HCT116 (cell line): ENCODE results near the gene GPR39. TPM values are rescaled to one million over a fixed set of nuclear protein-coding genes. Genes with fewer than 3 reads are reported as not detected.

Experiments
- ATAC-seq: fragments of 200-7000 bp; cut with Tn5 transposase; 2 replicates; pipeline ENCODE4 v1.9.1; 2020; ENCODE audit warnings: mild to moderate bottlenecking, moderate library complexity
- BruUV-seq: library from RNA; stranded (reverse); fragments of 400-500 nt; replicated peaks from 2 replicates; lab custom pipeline; 2021; lab: Mats Ljungman, UMichigan
- CTCF ChIA-PET: fragments of 300-600 bp; sonication (Branson Sonifier 250); formaldehyde crosslinking; loops from one replicate; lab custom pipeline; 2021; ENCODE audit warnings: antibody characterized with exemption; lab: Charles Lee
- POLR2A ChIA-PET: fragments of 300-600, 350-600 bp; sonication (Branson Sonifier 250); formaldehyde crosslinking; loops from one replicate; lab custom pipeline; 2021; ENCODE audit warnings: antibody characterized with exemption; lab: Charles Lee
- RAD21 ChIA-PET, 2 experiments: fragments of 300-600 bp; sonication (Branson Sonifier 250); formaldehyde crosslinking; loops; one replicate each; lab custom pipeline; 2023; ENCODE audit warnings: low total read pairs in 2 of 2; ENCODE audit not compliant: uncharacterized antibody in 2 of 2, unreplicated experiment in 2 of 2, low non-redundant PET in 1 of 2; lab: Charles Lee
- DNase-seq: peaks from one replicate; pipeline ENCODE4 v3.0.0-alpha.2; 2010; ENCODE audit warnings: low read depth, low spot score
- H2AFZ ChIP-seq: fragments of 200-600 bp; shearing (Covaris generic), sonication (generic); 2 replicates; pipeline ENCODE4 v1.6.1; 2017; ENCODE audit warnings: low read depth, mixed run types, mixed read lengths, antibody characterized with exemption, low read length; ENCODE audit not compliant: poor library complexity, severe bottlenecking
- H3K27ac ChIP-seq: 2 replicates; pipeline ENCODE4 v1.5.1; 2012; ENCODE audit warnings: low read depth, low read length
- H3K27me3 ChIP-seq: fragments of 200-600 bp; sonication (generic); 2 replicates; pipeline ENCODE4 v1.6.1; 2016; ENCODE audit warnings: mixed run types, low read length, mixed read lengths; ENCODE audit not compliant: insufficient read depth
- H3K36me3 ChIP-seq, 2 experiments: fragments of 200-500 bp in 1 of 2; fragments of 200-600 bp in 1 of 2; sonication (Bioruptor generic) in 1 of 2; sonication (generic) in 1 of 2; 2 replicates each; pipeline versions ENCODE4 v1.5.1 to v1.6.1; 2014 to 2016; ENCODE audit warnings: low read length in 2 of 2, inconsistent platforms in 1 of 2, mixed read lengths in 1 of 2, mixed run types in 1 of 2; ENCODE audit not compliant: insufficient read depth in 2 of 2, control insufficient read depth in 1 of 2
- H3K4me1 ChIP-seq, 2 experiments: fragments of 200-600 bp in 1 of 2; sonication (generic) in 1 of 2; 2 replicates each; pipeline versions ENCODE4 v1.5.1 to v1.6.1; 2012 to 2017; ENCODE audit warnings: low read length in 2 of 2, inconsistent platforms in 1 of 2, mild to moderate bottlenecking in 1 of 2, mixed read lengths in 1 of 2, mixed run types in 1 of 2, moderate library complexity in 1 of 2; ENCODE audit not compliant: insufficient read depth in 2 of 2, control insufficient read depth in 1 of 2
- H3K4me2 ChIP-seq: fragments of 200-600 bp; sonication (generic); 2 replicates; pipeline ENCODE4 v1.6.1; 2017; ENCODE audit warnings: mixed run types, low read length, mixed read lengths
- H3K4me3 ChIP-seq, 2 experiments: fragments of 200-600 bp in 1 of 2; sonication (generic) in 1 of 2; replicated peaks in 1 of 2; 2 replicates each; pipeline ENCODE4 v1.5.1; 2011 to 2016; ENCODE audit warnings: low read length in 2 of 2, control low read depth in 1 of 2, low read depth in 1 of 2, mild to moderate bottlenecking in 1 of 2, mixed read lengths in 1 of 2, mixed run types in 1 of 2
- H3K79me2 ChIP-seq: fragments of 200-600 bp; sonication (generic); 2 replicates; pipeline ENCODE4 v1.6.1; 2017; ENCODE audit warnings: mild to moderate bottlenecking, mixed run types, low read length, moderate library complexity, mixed read lengths; ENCODE audit not compliant: insufficient read depth
- H3K9ac ChIP-seq: fragments of 200-600 bp; sonication (generic); 2 replicates; pipeline ENCODE4 v1.6.1; 2016; ENCODE audit warnings: low read length, mixed read lengths
- H3K9me2 ChIP-seq: fragments of 200-600 bp; sonication (generic), shearing (Covaris generic); 2 replicates; pipeline ENCODE4 v1.6.1; 2017; ENCODE audit warnings: mixed run types, mild to moderate bottlenecking, moderate library complexity; ENCODE audit not compliant: insufficient read depth
- H3K9me3 ChIP-seq, 2 experiments: fragments of 200-500 bp in 1 of 2; fragments of 200-600 bp in 1 of 2; sonication (Bioruptor generic) in 1 of 2; sonication (generic) in 1 of 2; 2 replicates each; pipeline ENCODE4 v1.6.1; 2014 to 2017; ENCODE audit warnings: low read length in 2 of 2, mixed read lengths in 2 of 2, inconsistent platforms in 1 of 2, low read depth in 1 of 2, mild to moderate bottlenecking in 1 of 2, mixed run types in 1 of 2, moderate library complexity in 1 of 2; ENCODE audit not compliant: control insufficient read depth in 1 of 2, insufficient read depth in 1 of 2
- H4K20me1 ChIP-seq: fragments of 200-600 bp; sonication (generic), shearing (Covaris generic); 2 replicates; pipeline ENCODE4 v1.6.1; 2017; ENCODE audit warnings: mixed run types, mild to moderate bottlenecking, moderate library complexity; ENCODE audit not compliant: insufficient read depth
- ATF3 ChIP-seq: IDR thresholded peaks from 2 replicates; pipeline ENCODE4 v1.6.1; 2012
- CBX3 ChIP-seq: IDR thresholded peaks from 2 replicates; pipeline ENCODE4 v1.6.1; 2012; ENCODE audit warnings: low read depth
- CEBPB ChIP-seq: IDR thresholded peaks from 2 replicates; pipeline ENCODE4 v1.6.1; 2012; ENCODE audit warnings: low read depth
- CTCF ChIP-seq, 3 experiments: fragments of 200-600 bp in 1 of 3; sonication (generic) in 1 of 3; IDR thresholded peaks in 2 of 3; conservative IDR thresholded peaks in 1 of 3; 2 replicates each; pipeline ENCODE4 v1.5.1; 2012 to 2017; ENCODE audit warnings: low read depth in 2 of 3, low read length in 2 of 3, antibody characterized with exemption in 1 of 3, borderline replicate concordance in 1 of 3, control low read depth in 1 of 3, mild to moderate bottlenecking in 1 of 3, mixed read lengths in 1 of 3, mixed run types in 1 of 3, moderate library complexity in 1 of 3; ENCODE audit not compliant: insufficient read depth in 1 of 3
- EGR1 ChIP-seq: IDR thresholded peaks from 2 replicates; pipeline ENCODE4 v1.6.1; 2012; ENCODE audit warnings: low read depth
- ELF1 ChIP-seq: IDR thresholded peaks from 2 replicates; pipeline ENCODE4 v1.6.1; 2012; ENCODE audit warnings: low read depth, borderline replicate concordance
- EZH2 ChIP-seq: fragments of 200-600 bp; sonication (generic); IDR thresholded peaks from 2 replicates; pipeline ENCODE4 v1.6.1; 2017; ENCODE audit warnings: antibody characterized with exemption, mixed run types
- EZH2phosphoT487 ChIP-seq: fragments of 200-600 bp; IDR thresholded peaks from 2 replicates; pipeline ENCODE4 v1.6.1; 2018; ENCODE audit warnings: antibody characterized with exemption, borderline replicate concordance
- POLR2A ChIP-seq: IDR thresholded peaks from 2 replicates; pipeline ENCODE4 v1.7.0; 2011; ENCODE audit warnings: borderline replicate concordance; ENCODE audit not compliant: insufficient read depth, insufficient read length; ENCODE audit errors: extremely low read depth
- RAD21 ChIP-seq: IDR thresholded peaks from 2 replicates; pipeline ENCODE4 v1.6.1; 2012; ENCODE audit warnings: low read depth, mild to moderate bottlenecking
- SP1 ChIP-seq: IDR thresholded peaks from 2 replicates; pipeline ENCODE4 v1.6.1; 2012; ENCODE audit warnings: low read depth
- SRF ChIP-seq: IDR thresholded peaks from 2 replicates; pipeline ENCODE4 v1.6.1; 2012; ENCODE audit warnings: low read depth
- YY1 ChIP-seq: IDR thresholded peaks from 2 replicates; pipeline ENCODE4 v1.6.1; 2011; ENCODE audit warnings: low read length, low read depth, moderate library complexity, mild to moderate bottlenecking; ENCODE audit not compliant: insufficient replicate concordance; ENCODE audit errors: extremely low read depth
- ZNF274 ChIP-seq: fragments of 200-500 bp; sonication (Bioruptor generic); IDR thresholded peaks from 2 replicates; pipeline ENCODE4 v1.6.1; 2014; ENCODE audit warnings: mild to moderate bottlenecking, low read depth, low read length, inconsistent platforms
- intact Hi-C: fragments of 100-400 bp; cut with micrococcal nuclease; formaldehyde crosslinking; loops from 2 replicates; pipeline ENCODE4 v1.10.0; 2022
- total RNA-seq: library from RNA; stranded (reverse); gene quantifications from one replicate; pipeline ENCODE4 v1.2.1, GENCODE V29; 2021; ENCODE audit not compliant: unreplicated experiment

The GPR39 gene
- total RNA-seq, 1 experiment from 2014 or later = 5.1 TPM

- H3K4me2 ChIP-seq = no peak overlapping the region
- no peaks in the 10 kb centered on the region; a peak in 1 of 4 replicates for H3K9me3 ChIP-seq
- H3K9me2 ChIP-seq = no peaks in the 10 kb centered on the region
- CTCF ChIA-PET = no interaction called here
- H3K79me2 ChIP-seq = no peaks in the 10 kb centered on the region
- intact Hi-C loops = no loop called here
- H4K20me1 ChIP-seq = no peaks in the 10 kb centered on the region
- POLR2A ChIA-PET = no interaction called here
- H2AFZ ChIP-seq = no peak overlapping the region
- H3K36me3 ChIP-seq = no peaks in the 10 kb centered on the region
- H3K27me3 ChIP-seq = no peaks in the 10 kb centered on the region
- H3K9ac ChIP-seq = no peak overlapping the region
- no TSS peak for BruUV-seq
- TF ChIP-seq RAD21 = no peak
- no peak for TF ChIP-seq ELF1
- TF ChIP-seq ZNF274 = no peak
- TF ChIP-seq SP1 = no peak
- TF ChIP-seq SRF = no peak
- no peak for TF ChIP-seq CBX3
- TF ChIP-seq EZH2 = no peak
- no peak for TF ChIP-seq ATF3
- no peak for TF ChIP-seq CTCF (IDR thresholded peaks at IDR 0.05 in 2 of 3, conservative IDR thresholded peaks at IDR 0.05 in 1 of 3; ENCODE audit: borderline replicate concordance in 1 of 3, insufficient read depth in 1 of 3, low read depth in 2 of 3, low read length in 2 of 3)
- no peak for TF ChIP-seq YY1
- TF ChIP-seq EGR1 = no peak
- TF ChIP-seq CEBPB = no peak
- no peak for TF ChIP-seq POLR2A
- TF ChIP-seq EZH2phosphoT487 = no peak
- RAD21 ChIA-PET = no interaction called here
- DNase-seq (no peak), ATAC-seq (no peak)
- H3K4me3 ChIP-seq = no peak overlapping the region
- H3K27ac ChIP-seq = no peak overlapping the region
- H3K4me1 ChIP-seq = no peaks in the 10 kb centered on the region
Observed at GRCh38 chr2:132538331-132538855, 121.8 kb downstream of the GPR39 start.
